HG03571 (cell line): ENCODE results near the gene DEFB118.
"Not testable (repeated sequence)": the region's sequence is repeated elsewhere in the genome, so short reads cannot be mapped to it uniquely, and the experiment has no call there.

Experiments
- ATAC-seq: cut with Tn5 transposase; IDR thresholded peaks from one replicate; pipeline ENCODE4 v1.9.1; 2021; ENCODE audit not compliant: unreplicated experiment

DEFB118 gene

GRCh38 chr20:31368301-31368700, at the start of gene DEFB118:
Gene DEFB118 (plus strand): TSS chr20:31368601. CDS start chr20:31368651, 50 bp downstream.
- ATAC-seq: no peak

- ATAC-seq: no peak
Observed at GRCh38 chr20:31322504-31322903, 45.9 kb upstream of the DEFB118 start.

GRCh38 chr20:31330893-31331292, 37.5 kb upstream of the DEFB118 start:
- ATAC-seq: no peak

- no peak for ATAC-seq
Observed at GRCh38 chr20:31341470-31341869, 26.9 kb upstream of the DEFB118 start.

- ATAC-seq: no peak
Observed at GRCh38 chr20:31355981-31356380, 12.4 kb upstream of the DEFB118 start.

- no peak for ATAC-seq
Observed at GRCh38 chr20:31363295-31363694, 5.1 kb upstream of the DEFB118 start.

- ATAC-seq: not testable (repeated sequence)
Observed at GRCh38 chr20:31364272-31364671, 4.1 kb upstream of the DEFB118 start.

GRCh38 chr20:31374346-31374745, 5.9 kb downstream of the DEFB118 start:
- no peak for ATAC-seq

- no peak for ATAC-seq
Observed at GRCh38 chr20:31390490-31390889, 22.1 kb downstream of the DEFB118 start, which contains the start of gene DEFB119. Gene DEFB119 (minus strand): TSS chr20:31390590. CDS start chr20:31390483, 107 bp downstream.

- ATAC-seq: no peak
Observed at GRCh38 chr20:31392836-31393235, 24.4 kb downstream of the DEFB118 start.

- no peak for ATAC-seq
Observed at GRCh38 chr20:31394900-31395299, 26.5 kb downstream of the DEFB118 start.

GRCh38 chr20:31403886-31404285, 35.5 kb downstream of the DEFB118 start:
- ATAC-seq: no peak

- no peak for ATAC-seq
Observed at GRCh38 chr20:31406115-31406514, 37.7 kb downstream of the DEFB118 start, which contains the start of gene DEFB121. Gene DEFB121 (minus strand): TSS chr20:31406215. CDS start chr20:31406152, 63 bp downstream.

GRCh38 chr20:31410011-31410410, 41.6 kb downstream of the DEFB118 start:
- ATAC-seq: no peak

- ATAC-seq: no peak
Observed at GRCh38 chr20:31414381-31414780, 46.0 kb downstream of the DEFB118 start.

- no peak for ATAC-seq
Observed at GRCh38 chr20:31415653-31416052, 47.3 kb downstream of the DEFB118 start.

- no peak for ATAC-seq
Observed at GRCh38 chr20:31418307-31418706, 49.9 kb downstream of the DEFB118 start.
